A673 (cell line): ENCODE results near the gene SCAF4. TPM values are rescaled to one million over a fixed set of nuclear protein-coding genes. Genes with fewer than 3 reads are reported as not detected.
"Not testable (repeated sequence)": the region's sequence is repeated elsewhere in the genome, so short reads cannot be mapped to it uniquely, and the experiment has no call there.

Experiments used
- BruUV-seq: library from RNA; stranded (reverse); fragments of 400-500 nt; replicated peaks from 2 replicates; lab custom pipeline; 2021; lab: Mats Ljungman, UMichigan
- CTCF ChIA-PET: fragments of 300-600 bp; sonication (Branson Sonifier 250); formaldehyde crosslinking; loops from one replicate; lab custom pipeline; 2022; ENCODE audit warnings: antibody characterized with exemption; lab: Charles Lee
- POLR2A ChIA-PET: fragments of 300-600 bp; sonication (Branson Sonifier 250); formaldehyde crosslinking; loops from one replicate; lab custom pipeline; 2022; ENCODE audit warnings: antibody characterized with exemption; ENCODE audit not compliant: low non-redundant PET; lab: Charles Lee
- DNase-seq: peaks from one replicate; pipeline ENCODE4 v3.0.0-alpha.2; 2015; ENCODE audit warnings: low spot score
- H3K27ac ChIP-seq: fragments of 200-600 bp; sonication (generic); 2 replicates; pipeline ENCODE4 v1.5.1; 2016; ENCODE audit warnings: mixed run types, low read depth, mild to moderate bottlenecking, mixed read lengths, antibody characterized with exemption, low read length; ENCODE audit not compliant: poor library complexity, severe bottlenecking
- H3K27me3 ChIP-seq: fragments of 200-600 bp; sonication (generic); replicated peaks from 2 replicates; pipeline ENCODE4 v1.6.1; 2017; ENCODE audit warnings: mixed run types, low read depth, mild to moderate bottlenecking, mixed read lengths, antibody characterized with exemption, low read length; ENCODE audit not compliant: insufficient read depth, poor library complexity
- H3K36me3 ChIP-seq: fragments of 200-600 bp; sonication (generic); 2 replicates; pipeline ENCODE4 v1.6.1; 2016; ENCODE audit warnings: mixed run types, mild to moderate bottlenecking, mixed read lengths, antibody characterized with exemption, low read length; ENCODE audit not compliant: insufficient read depth, poor library complexity, severe bottlenecking
- H3K4me1 ChIP-seq: fragments of 200-600 bp; sonication (generic); 2 replicates; pipeline ENCODE4 v1.6.1; 2017; ENCODE audit warnings: mixed run types, mild to moderate bottlenecking, mixed read lengths, antibody characterized with exemption, low read length; ENCODE audit not compliant: insufficient read depth, poor library complexity, severe bottlenecking
- H3K4me3 ChIP-seq: fragments of 200-600 bp; sonication (generic); 2 replicates; pipeline ENCODE4 v1.5.1; 2016; ENCODE audit warnings: low read depth, mixed run types, mild to moderate bottlenecking, mixed read lengths, low read length; ENCODE audit not compliant: poor library complexity, severe bottlenecking
- H3K9me3 ChIP-seq: fragments of 200-600 bp; sonication (generic); 2 replicates; pipeline ENCODE4 v1.6.1; 2016; ENCODE audit warnings: mixed run types, low read depth, mild to moderate bottlenecking, mixed read lengths, antibody characterized with exemption, low read length; ENCODE audit not compliant: poor library complexity, severe bottlenecking
- EZH2 ChIP-seq: fragments of 200-600 bp; sonication (generic); IDR thresholded peaks from 2 replicates; pipeline ENCODE4 v1.6.1; 2017; ENCODE audit warnings: borderline replicate concordance, low read depth, mild to moderate bottlenecking, mixed read lengths, antibody characterized with exemption, low read length; ENCODE audit not compliant: poor library complexity, severe bottlenecking
- intact Hi-C: fragments of 100-400 bp; cut with micrococcal nuclease; formaldehyde crosslinking; loops from one replicate; pipeline ENCODE4 v1.10.0; 2022; ENCODE audit not compliant: unreplicated experiment
- total RNA-seq: library from RNA; stranded (reverse); gene quantifications from 2 replicates; pipeline ENCODE4 v1.2.3, GENCODE V29; 2021
- TF ChIP-seq, protein P1 (sequence below): fragments of 300-800, 200-600 bp; sonication (generic); conservative IDR thresholded peaks from 2 replicates; pipeline ENCODE4 v1.5.1; 2017; ENCODE audit warnings: low read depth, mild to moderate bottlenecking, antibody characterized with exemption, low read length, moderate library complexity, mixed read lengths

SCAF4 gene
- total RNA-seq, 1 experiment from 2014 or later = 57.0 TPM

- H3K9me3 ChIP-seq = no peaks in the 10 kb centered on the region
- no TSS peak for BruUV-seq
- H3K27ac ChIP-seq = no peak overlapping the region
- TF ChIP-seq, protein P1, sequence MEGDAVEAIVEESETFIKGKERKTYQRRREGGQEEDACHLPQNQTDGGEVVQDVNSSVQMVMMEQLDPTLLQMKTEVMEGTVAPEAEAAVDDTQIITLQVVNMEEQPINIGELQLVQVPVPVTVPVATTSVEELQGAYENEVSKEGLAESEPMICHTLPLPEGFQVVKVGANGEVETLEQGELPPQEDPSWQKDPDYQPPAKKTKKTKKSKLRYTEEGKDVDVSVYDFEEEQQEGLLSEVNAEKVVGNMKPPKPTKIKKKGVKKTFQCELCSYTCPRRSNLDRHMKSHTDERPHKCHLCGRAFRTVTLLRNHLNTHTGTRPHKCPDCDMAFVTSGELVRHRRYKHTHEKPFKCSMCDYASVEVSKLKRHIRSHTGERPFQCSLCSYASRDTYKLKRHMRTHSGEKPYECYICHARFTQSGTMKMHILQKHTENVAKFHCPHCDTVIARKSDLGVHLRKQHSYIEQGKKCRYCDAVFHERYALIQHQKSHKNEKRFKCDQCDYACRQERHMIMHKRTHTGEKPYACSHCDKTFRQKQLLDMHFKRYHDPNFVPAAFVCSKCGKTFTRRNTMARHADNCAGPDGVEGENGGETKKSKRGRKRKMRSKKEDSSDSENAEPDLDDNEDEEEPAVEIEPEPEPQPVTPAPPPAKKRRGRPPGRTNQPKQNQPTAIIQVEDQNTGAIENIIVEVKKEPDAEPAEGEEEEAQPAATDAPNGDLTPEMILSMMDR = no peak
- no peak for TF ChIP-seq EZH2
- no peaks in the 10 kb centered on the region for H3K27me3 ChIP-seq
- no peaks in the 10 kb centered on the region for H3K36me3 ChIP-seq
- DNase-seq = no peak
- POLR2A ChIA-PET = no interaction called here
- H3K4me3 ChIP-seq = no peak overlapping the region
- CTCF ChIA-PET = no interaction called here
- H3K4me1 ChIP-seq = no peaks in the 10 kb centered on the region
- intact Hi-C loops = no loop called here
Measured at GRCh38 chr21:31771685-31772084, 39.8 kb upstream of the SCAF4 start.

GRCh38 chr21:31768710-31769109, 36.8 kb upstream of the SCAF4 start:
- TF ChIP-seq, protein P1 = no peak
- TF ChIP-seq EZH2 = no peak
- H3K4me1 ChIP-seq = no peaks in the 10 kb centered on the region
- no peak overlapping the region for H3K27ac ChIP-seq
- intact Hi-C loops = no loop called here
- CTCF ChIA-PET = interaction anchor here (0.5 kb wide), 1 partner anchor 32 kb away, joined by 4 read pairs; no protein-coding TSS in a partner anchor
- POLR2A ChIA-PET = no interaction called here
- H3K9me3 ChIP-seq = no peaks in the 10 kb centered on the region
- DNase-seq = no peak
- H3K36me3 ChIP-seq = no peaks in the 10 kb centered on the region
- no peak overlapping the region for H3K4me3 ChIP-seq
- no peaks in the 10 kb centered on the region for H3K27me3 ChIP-seq
- no TSS peak for BruUV-seq

- Histone ChIP-seq H3K4me3 (no peak overlapping the region), H3K9me3 (no peaks in the 10 kb centered on the region), H3K27me3 (no peaks in the 10 kb centered on the region), H3K4me1 (no peaks in the 10 kb centered on the region), H3K27ac (no peak overlapping the region), H3K36me3 (no peaks in the 10 kb centered on the region)
- CTCF ChIA-PET = no interaction called here
- no peak for DNase-seq
- POLR2A ChIA-PET = no interaction called here
- no TSS peak for BruUV-seq
- intact Hi-C loops = no loop called here
- no peak for TF ChIP-seq EZH2
- TF ChIP-seq, protein P1 = no peak
Measured at GRCh38 chr21:31766899-31767298, 35.0 kb upstream of the SCAF4 start.

- H3K4me1 ChIP-seq, H3K9me3 ChIP-seq, DNase-seq, BruUV-seq, CTCF ChIA-PET, H3K27ac ChIP-seq, intact Hi-C loops, H3K4me3 ChIP-seq, H3K27me3 ChIP-seq, POLR2A ChIA-PET, H3K36me3 ChIP-seq: not testable (repeated sequence)
Measured at GRCh38 chr21:31765850-31766249, 33.9 kb upstream of the SCAF4 start.
